Calu3 (cell line): ENCODE results near the gene CFAP210. TPM values are rescaled to one million over a fixed set of nuclear protein-coding genes. Genes with fewer than 3 reads are reported as not detected.

Source experiments
- BruUV-seq: library from RNA; stranded (reverse); fragments of 400-500 nt; replicated peaks from 2 replicates; lab custom pipeline; 2021; lab: Mats Ljungman, UMichigan
- CTCF ChIA-PET: fragments of 300-600 bp; sonication (Branson Sonifier 250); formaldehyde crosslinking; loops from one replicate; lab custom pipeline; 2022; ENCODE audit warnings: antibody characterized with exemption; lab: Charles Lee
- DNase-seq: peaks from one replicate; pipeline ENCODE4 v3.0.0; 2022
- H3K27ac Mint-ChIP-seq: one replicate; pipeline ENCODE4 v1.8.0; 2022; ENCODE audit warnings: mixed read lengths; ENCODE audit not compliant: unreplicated experiment
- H3K27me3 Mint-ChIP-seq: one replicate; pipeline ENCODE4 v1.8.0; 2022; ENCODE audit warnings: mixed read lengths; ENCODE audit not compliant: unreplicated experiment
- H3K36me3 Mint-ChIP-seq: one replicate; pipeline ENCODE4 v1.8.0; 2022; ENCODE audit warnings: mild to moderate bottlenecking, moderate library complexity, mixed read lengths; ENCODE audit not compliant: insufficient read depth, unreplicated experiment
- H3K4me1 Mint-ChIP-seq: one replicate; pipeline ENCODE4 v1.8.0; 2022; ENCODE audit warnings: mild to moderate bottlenecking, low read depth, mixed read lengths; ENCODE audit not compliant: unreplicated experiment
- H3K4me3 Mint-ChIP-seq: one replicate; pipeline ENCODE4 v1.8.0; 2022; ENCODE audit warnings: mild to moderate bottlenecking, low read depth, moderate library complexity, mixed read lengths; ENCODE audit not compliant: unreplicated experiment
- H3K9me3 Mint-ChIP-seq: one replicate; pipeline ENCODE4 v1.8.0; 2022; ENCODE audit warnings: low read depth, mixed read lengths; ENCODE audit not compliant: unreplicated experiment
- CTCF ChIP-seq: fragments of 200-600 bp; IDR thresholded peaks from one replicate; pipeline ENCODE4 v1.8.0; 2022; ENCODE audit warnings: antibody characterized with exemption; ENCODE audit not compliant: unreplicated experiment
- intact Hi-C: fragments of 100-400 bp; cut with micrococcal nuclease; formaldehyde crosslinking; loops from one replicate; pipeline ENCODE4 v1.10.0; 2022; ENCODE audit not compliant: unreplicated experiment
- total RNA-seq: library from RNA; stranded (reverse); gene quantifications from 2 replicates; pipeline ENCODE4 v1.2.3, GENCODE V29; 2022

The CFAP210 gene
- total RNA-seq, 1 experiment from 2014 or later: not detected

DNA sequence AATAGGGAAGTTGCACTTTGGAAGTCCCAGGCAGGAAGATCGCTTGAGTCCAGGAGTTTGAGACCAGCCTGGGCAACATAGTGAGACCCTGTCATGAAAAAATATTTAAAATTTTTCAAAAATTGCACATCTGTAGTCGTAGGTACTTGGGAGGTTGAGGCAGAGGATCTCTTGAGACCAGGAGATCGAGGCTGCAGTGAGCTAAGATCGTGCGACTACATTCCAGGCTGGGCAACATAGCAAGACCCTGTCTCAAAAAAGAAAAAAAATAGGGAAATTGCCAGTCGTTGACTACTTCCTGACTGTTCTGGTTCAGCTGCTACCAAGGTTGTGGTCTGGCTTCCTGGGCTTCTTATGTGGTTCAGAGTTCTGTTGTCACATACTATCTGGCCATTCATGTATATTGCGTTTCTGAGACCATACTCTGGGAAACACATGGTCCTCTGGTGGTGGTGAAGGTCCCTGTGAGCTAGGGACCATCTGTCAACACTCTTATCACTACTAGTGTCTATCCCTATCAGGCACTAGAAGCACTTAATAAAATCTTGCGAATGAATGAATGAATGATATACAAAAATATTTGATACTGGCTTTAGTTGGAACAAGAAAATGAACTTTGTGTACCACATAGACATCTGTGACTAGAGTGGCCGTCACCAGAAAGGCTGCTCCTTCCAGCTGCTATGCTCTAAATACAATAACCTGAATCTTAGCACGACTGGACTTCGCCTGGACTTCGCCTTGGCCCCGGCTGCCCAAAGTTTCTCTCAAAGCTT is 38.6 kb upstream of the CFAP210 start:
- Mint-ChIP-seq H3K4me1 (peaks cover 50% of the 10 kb centered on the region), H3K4me3 (peak overlapping the region; percentile 97), H3K36me3 (peaks cover 42% of the 10 kb centered on the region), H3K27me3 (no peaks in the 10 kb centered on the region), H3K9me3 (no peaks in the 10 kb centered on the region), H3K27ac (peak overlapping the region; percentile 95)
- intact Hi-C loops: no loop called here
- BruUV-seq: no TSS peak
- no peak for TF ChIP-seq CTCF
- CTCF ChIA-PET: no interaction called here
- DNase-seq: no peak

GRCh38 chr2:169732075-169732474 is 37.9 kb upstream of the CFAP210 start:
- TF ChIP-seq CTCF: no peak
- intact Hi-C loops: no loop called here
- no peak for DNase-seq
- BruUV-seq: no TSS peak
- Mint-ChIP-seq H3K9me3 (no peaks in the 10 kb centered on the region), H3K4me3 (no peak overlapping the region), H3K27ac (no peak overlapping the region), H3K27me3 (no peaks in the 10 kb centered on the region), H3K4me1 (peaks cover 48% of the 10 kb centered on the region), H3K36me3 (peaks cover 39% of the 10 kb centered on the region)
- CTCF ChIA-PET: no interaction called here

- CTCF ChIA-PET: no interaction called here
- DNase-seq: no peak
- peaks cover 31% of the 10 kb centered on the region for H3K4me1 Mint-ChIP-seq
- H3K9me3 Mint-ChIP-seq: peaks cover 3% of the 10 kb centered on the region
- H3K36me3 Mint-ChIP-seq: peaks cover 28% of the 10 kb centered on the region
- no peak for TF ChIP-seq CTCF
- intact Hi-C loops: no loop called here
- H3K4me3 Mint-ChIP-seq: no peak overlapping the region
- peak overlapping the region; percentile 98 for H3K27ac Mint-ChIP-seq
- no TSS peak for BruUV-seq
- H3K27me3 Mint-ChIP-seq: no peaks in the 10 kb centered on the region
Measured at GRCh38 chr2:169729274-169729605, 35.0 kb upstream of the CFAP210 start.

GRCh38 chr2:169727065-169727464 is 32.9 kb upstream of the CFAP210 start:
- no peak overlapping the region for H3K4me3 Mint-ChIP-seq
- H3K27ac Mint-ChIP-seq: no peak overlapping the region
- peaks cover 8% of the 10 kb centered on the region for H3K36me3 Mint-ChIP-seq
- intact Hi-C loops: no loop called here
- H3K9me3 Mint-ChIP-seq: peaks cover 3% of the 10 kb centered on the region
- no peak for DNase-seq
- CTCF ChIA-PET: interaction anchor here (1.4 kb wide), 1 partner anchor 11 kb away, joined by 6 read pairs; no protein-coding TSS in a partner anchor
- peaks cover 14% of the 10 kb centered on the region for H3K4me1 Mint-ChIP-seq
- no TSS peak for BruUV-seq
- no peak for TF ChIP-seq CTCF
- no peaks in the 10 kb centered on the region for H3K27me3 Mint-ChIP-seq
